Activated naive CD8-positive, alpha-beta T cell treated with anti-CD3 and anti-CD28 coated beads, Interleukin-2, amount 10 ng/mL, durations not matched to agents 7 days and 5 days (primary cell): ENCODE data around the gene CLTCL1. TPM values are rescaled to one million over a fixed set of nuclear protein-coding genes. Genes with fewer than 3 reads are reported as not detected.
"Not testable (repeated sequence)": the region's sequence is repeated elsewhere in the genome, so short reads cannot be mapped to it uniquely, and the experiment has no call there.

Experiments used
- ATAC-seq: fragments of 150-1000 bp; cut with Tn5 transposase; one replicate; pipeline ENCODE4 v1.10.0; 2021; ENCODE audit warnings: low read depth, moderate library complexity
- POLR2A ChIA-PET: fragments of 350-600 bp; sonication (Branson Sonifier 250); formaldehyde crosslinking; loops from one replicate; lab custom pipeline; 2021; ENCODE audit warnings: antibody characterized with exemption; lab: Charles Lee
- DNase-seq: peaks from one replicate; pipeline ENCODE4 v3.0.0; 2021
- H3K27ac Mint-ChIP-seq: one replicate; pipeline ENCODE4 v1.8.0; 2022; ENCODE audit warnings: mild to moderate bottlenecking, mixed read lengths
- H3K27me3 Mint-ChIP-seq: one replicate; pipeline ENCODE4 v1.8.0; 2022; ENCODE audit warnings: mild to moderate bottlenecking, moderate library complexity, mixed read lengths
- H3K36me3 Mint-ChIP-seq: one replicate; pipeline ENCODE4 v1.8.0; 2021; ENCODE audit warnings: mild to moderate bottlenecking, mixed read lengths
- H3K4me1 Mint-ChIP-seq: one replicate; pipeline ENCODE4 v1.8.0; 2021; ENCODE audit warnings: mixed read lengths
- H3K4me3 Mint-ChIP-seq: one replicate; pipeline ENCODE4 v1.8.0; 2022; ENCODE audit warnings: mild to moderate bottlenecking, moderate library complexity, mixed read lengths
- H3K9me3 Mint-ChIP-seq: one replicate; pipeline ENCODE4 v1.8.0; 2021; ENCODE audit warnings: mixed read lengths
- total RNA-seq, 2 experiments: library from RNA; stranded (reverse); gene quantifications; one replicate each; pipeline ENCODE4 v1.2.3, GENCODE V29; 2021

CLTCL1 gene
- total RNA-seq, 2 experiments from 2014 or later, result 0.62 to 1.3 TPM

DNA sequence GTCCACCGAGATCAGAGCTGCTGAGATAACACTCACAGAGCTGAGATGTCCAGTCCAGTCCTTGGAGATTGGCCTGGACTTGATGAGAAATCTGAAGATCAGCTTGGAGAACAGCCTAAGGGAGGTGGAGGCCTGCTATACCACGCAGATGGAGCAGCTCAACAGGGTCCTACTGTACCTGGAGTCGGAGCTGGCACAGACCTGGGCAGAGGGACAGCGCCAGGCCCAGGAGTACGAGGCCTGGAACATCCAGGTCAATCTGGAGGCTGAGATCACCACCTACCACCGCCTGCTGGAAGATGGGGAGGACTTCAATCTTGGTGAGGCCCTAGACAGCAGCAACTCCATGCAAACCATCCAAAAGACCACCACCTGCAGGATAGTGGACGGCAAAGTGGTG lies 33.1 kb downstream of the CLTCL1 start:
- peaks cover 7% of the 10 kb centered on the region for H3K9me3 Mint-ChIP-seq
- POLR2A ChIA-PET, result interaction anchor here (0.5 kb wide), 1 partner anchor 12 kb away, joined by 3 read pairs; no protein-coding TSS in a partner anchor
- H3K36me3 Mint-ChIP-seq, result no peaks in the 10 kb centered on the region
- no peak overlapping the region for H3K4me3 Mint-ChIP-seq
- H3K4me1 Mint-ChIP-seq, result peaks cover 8% of the 10 kb centered on the region
- no peak for DNase-seq
- peaks cover 4% of the 10 kb centered on the region for H3K27me3 Mint-ChIP-seq
- no peak for ATAC-seq
- no peak overlapping the region for H3K27ac Mint-ChIP-seq

DNA sequence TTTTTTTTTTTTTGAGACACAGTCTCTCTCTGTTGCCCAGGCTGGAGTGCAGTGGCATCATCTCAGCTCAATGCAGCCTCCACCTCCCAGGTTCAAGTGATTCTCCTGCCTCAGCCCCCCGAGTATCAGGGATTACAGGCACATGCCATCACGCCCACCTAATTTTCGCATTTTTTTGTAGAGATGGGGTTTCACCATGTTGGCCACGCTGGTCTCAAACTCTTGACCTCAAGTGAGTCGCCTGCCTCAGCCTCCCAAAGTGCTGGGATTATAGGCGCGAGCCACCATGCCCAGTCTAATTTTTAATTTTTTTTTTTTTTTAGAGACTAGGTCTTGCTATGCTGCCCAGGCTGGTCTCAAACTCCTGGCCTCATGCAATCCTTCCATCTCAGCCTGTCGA lies 35.2 kb downstream of the CLTCL1 start:
- H3K27ac Mint-ChIP-seq, ATAC-seq, DNase-seq, H3K27me3 Mint-ChIP-seq, POLR2A ChIA-PET, H3K36me3 Mint-ChIP-seq, H3K4me1 Mint-ChIP-seq, H3K4me3 Mint-ChIP-seq, H3K9me3 Mint-ChIP-seq: not testable (repeated sequence)

DNA sequence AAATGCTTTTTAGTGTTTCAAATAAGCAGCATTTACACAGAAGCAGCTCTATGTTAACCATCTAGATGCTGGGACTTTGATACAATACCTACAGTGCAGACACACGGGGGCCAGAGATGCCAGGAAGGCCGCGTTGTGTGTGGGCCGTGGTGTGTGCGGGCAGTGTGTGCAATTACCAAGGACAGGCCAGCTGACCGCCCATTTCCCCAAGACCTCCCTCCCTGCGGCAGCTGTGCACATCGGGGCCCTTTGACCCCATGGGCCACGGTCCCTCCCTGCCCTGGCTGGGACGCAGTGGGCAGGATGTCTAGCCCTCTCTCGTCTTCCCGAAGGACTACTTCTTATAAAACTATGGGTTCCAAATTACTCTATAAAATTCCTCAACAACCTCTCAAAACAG lies 38.4 kb downstream of the CLTCL1 start:
- Mint-ChIP-seq H3K9me3 (peaks cover 4% of the 10 kb centered on the region), H3K36me3 (no peaks in the 10 kb centered on the region), H3K4me3 (no peak overlapping the region), H3K4me1 (no peaks in the 10 kb centered on the region), H3K27me3 (peaks cover 6% of the 10 kb centered on the region), H3K27ac (no peak overlapping the region)
- POLR2A ChIA-PET, result no interaction called here
- no peak for ATAC-seq
- no peak for DNase-seq

DNA sequence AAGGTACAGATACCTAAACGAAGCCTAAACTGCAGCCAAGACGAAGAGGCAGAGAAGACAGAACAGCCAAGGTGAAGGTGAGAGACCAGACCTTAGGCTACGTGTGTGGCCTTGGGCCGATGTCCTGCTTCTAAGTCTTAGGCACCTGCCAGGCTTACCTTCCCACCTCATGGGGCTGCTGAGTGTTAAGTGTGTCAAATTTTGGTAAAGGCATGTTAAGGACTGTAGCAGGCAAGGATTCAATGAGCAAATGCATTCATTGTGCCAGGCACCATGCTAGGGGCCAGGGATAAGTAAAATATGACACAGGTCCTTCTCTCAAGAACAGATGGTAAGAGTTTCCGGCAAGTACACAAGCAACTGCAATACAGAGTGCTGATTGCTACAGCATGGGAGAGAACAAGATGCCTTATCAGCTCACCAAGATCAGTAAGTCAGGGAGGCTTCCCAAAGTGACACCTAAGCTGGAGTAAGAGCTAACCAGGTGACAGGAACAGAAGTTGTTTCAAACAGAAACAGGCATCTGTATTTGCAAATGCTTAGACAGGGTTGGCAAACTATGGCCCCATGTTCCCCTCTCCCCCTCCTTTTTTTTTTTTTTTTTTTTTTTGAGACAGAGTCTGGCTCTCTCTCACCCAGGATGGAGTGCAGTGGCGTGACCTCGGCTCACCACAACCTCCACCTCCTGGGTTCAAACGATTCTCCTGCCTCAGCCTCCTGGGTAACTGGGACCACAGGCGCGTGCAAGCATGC lies 46.7 kb downstream of the CLTCL1 start:
- DNase-seq (no peak), ATAC-seq (no peak)
- Mint-ChIP-seq H3K9me3 (no peaks in the 10 kb centered on the region), H3K36me3 (no peaks in the 10 kb centered on the region), H3K4me3 (no peak overlapping the region), H3K27ac (no peak overlapping the region), H3K27me3 (peaks cover 2% of the 10 kb centered on the region), H3K4me1 (peaks cover 4% of the 10 kb centered on the region)
- POLR2A ChIA-PET, result no interaction called here

DNA sequence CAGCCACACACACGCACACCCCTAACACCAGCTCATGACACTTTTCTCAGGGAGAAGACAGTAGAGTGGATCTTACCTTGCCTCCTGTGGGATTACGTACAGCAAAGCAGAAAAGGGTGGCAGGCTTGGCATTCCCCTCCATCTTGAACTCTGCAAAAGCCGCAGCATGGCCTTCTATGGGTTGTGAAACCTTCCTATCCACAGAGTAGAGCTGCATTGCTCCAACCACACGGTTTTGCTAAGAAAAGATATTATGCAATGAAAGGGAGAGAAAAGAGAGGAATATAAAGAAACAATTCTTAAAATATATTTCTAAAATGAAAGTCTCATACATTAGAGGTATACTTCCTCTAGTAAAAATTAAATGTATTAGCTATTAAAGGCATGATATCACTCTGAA lies 48.8 kb downstream of the CLTCL1 start:
- POLR2A ChIA-PET, result no interaction called here
- no peak for ATAC-seq

DNA sequence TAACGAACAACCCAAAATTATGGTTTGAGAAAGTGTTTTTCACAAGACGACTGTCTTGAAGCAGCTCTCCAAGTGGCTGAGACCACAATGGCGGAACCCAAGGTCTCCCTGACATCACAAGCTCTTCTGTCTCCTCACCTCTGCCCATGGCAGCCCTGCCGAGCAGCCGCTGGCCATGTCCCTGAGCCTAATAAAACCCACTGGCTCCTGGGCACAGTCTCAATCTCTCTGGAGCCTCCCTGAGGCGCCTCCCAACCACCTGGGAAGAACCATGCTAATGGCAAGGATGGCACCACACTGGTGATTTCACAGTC lies 50.0 kb downstream of the CLTCL1 start:
- Mint-ChIP-seq H3K36me3 (no peaks in the 10 kb centered on the region), H3K9me3 (no peaks in the 10 kb centered on the region), H3K4me1 (peaks cover 4% of the 10 kb centered on the region), H3K4me3 (no peak overlapping the region), H3K27ac (no peak overlapping the region), H3K27me3 (peaks cover 1% of the 10 kb centered on the region)
- DNase-seq (no peak), ATAC-seq (no peak)
- POLR2A ChIA-PET, result no interaction called here

More for the DNA sequence above, 48.8 kb downstream of the CLTCL1 start:
- Mint-ChIP-seq H3K4me3 (no peak overlapping the region), H3K4me1 (peaks cover 4% of the 10 kb centered on the region), H3K27me3 (no peaks in the 10 kb centered on the region), H3K36me3 (no peaks in the 10 kb centered on the region), H3K9me3 (no peaks in the 10 kb centered on the region), H3K27ac (no peak overlapping the region)
- DNase-seq, result no peak

DNA sequence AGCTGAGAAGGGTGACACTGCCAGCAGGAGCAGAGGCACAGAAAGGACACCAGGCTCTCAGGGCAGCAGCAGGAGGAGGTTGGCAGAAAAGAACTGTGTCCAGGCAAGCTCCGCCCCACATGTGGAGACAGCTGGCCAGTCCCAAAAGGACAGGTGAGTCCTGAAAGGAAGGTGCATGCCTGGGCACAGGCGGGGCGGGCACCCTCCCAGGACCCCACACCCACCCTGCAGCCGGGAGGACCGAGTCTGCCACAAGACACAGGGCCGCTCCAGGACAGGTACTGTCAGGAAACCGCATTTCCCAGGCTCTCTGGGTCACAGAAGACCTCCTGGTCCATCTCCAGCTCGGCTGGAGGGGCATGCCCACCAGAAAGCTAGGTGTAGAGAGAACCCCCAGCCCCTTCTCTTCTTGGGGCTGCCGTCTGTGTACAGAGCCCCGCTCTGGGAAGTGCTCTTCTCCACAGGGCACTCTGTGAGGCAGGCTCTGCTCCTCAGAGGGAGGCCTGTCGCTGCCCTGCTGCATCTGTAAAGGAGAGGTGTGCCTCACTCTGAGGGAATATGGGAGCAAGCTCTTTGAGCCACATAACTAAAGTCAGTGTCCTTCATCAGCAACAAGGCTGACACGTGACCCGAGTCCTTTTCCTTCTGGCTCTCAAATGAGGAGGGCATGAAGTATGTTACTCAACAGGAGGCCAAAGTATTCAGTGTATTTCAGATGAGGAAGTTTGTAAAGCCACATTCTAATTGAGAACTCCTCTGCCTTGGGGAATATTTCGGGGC lies 50.5 kb downstream of the CLTCL1 start:
- POLR2A ChIA-PET, result no interaction called here

DNA sequence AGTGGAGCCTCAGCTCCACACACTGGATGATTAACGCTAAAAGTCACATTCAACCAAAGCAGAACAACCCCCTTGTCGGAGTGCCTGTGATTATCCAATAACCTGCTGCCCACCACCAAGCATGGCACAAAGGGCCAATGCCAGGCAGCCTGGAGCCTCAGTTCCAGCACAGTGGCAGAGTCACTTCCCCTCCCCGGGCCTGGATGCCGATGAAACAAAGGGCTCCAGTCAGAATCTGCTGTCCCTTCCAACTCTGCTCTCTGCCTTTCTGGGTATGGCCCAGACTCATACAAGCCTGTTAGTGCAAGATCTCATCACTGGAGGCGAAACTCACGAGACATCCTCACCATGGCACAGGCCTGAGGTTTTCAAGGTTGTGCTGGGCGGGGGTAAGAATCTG lies 52.1 kb downstream of the CLTCL1 start:
- peaks cover 3% of the 10 kb centered on the region for H3K27me3 Mint-ChIP-seq
- H3K4me3 Mint-ChIP-seq, result no peak overlapping the region
- no peaks in the 10 kb centered on the region for H3K9me3 Mint-ChIP-seq

More for the DNA sequence above, 50.5 kb downstream of the CLTCL1 start:
- Mint-ChIP-seq H3K4me3 (no peak overlapping the region), H3K27ac (no peak overlapping the region), H3K27me3 (peaks cover 1% of the 10 kb centered on the region), H3K4me1 (peaks cover 4% of the 10 kb centered on the region), H3K9me3 (no peaks in the 10 kb centered on the region), H3K36me3 (no peaks in the 10 kb centered on the region)
- ATAC-seq (no peak), DNase-seq (no peak)

DNA sequence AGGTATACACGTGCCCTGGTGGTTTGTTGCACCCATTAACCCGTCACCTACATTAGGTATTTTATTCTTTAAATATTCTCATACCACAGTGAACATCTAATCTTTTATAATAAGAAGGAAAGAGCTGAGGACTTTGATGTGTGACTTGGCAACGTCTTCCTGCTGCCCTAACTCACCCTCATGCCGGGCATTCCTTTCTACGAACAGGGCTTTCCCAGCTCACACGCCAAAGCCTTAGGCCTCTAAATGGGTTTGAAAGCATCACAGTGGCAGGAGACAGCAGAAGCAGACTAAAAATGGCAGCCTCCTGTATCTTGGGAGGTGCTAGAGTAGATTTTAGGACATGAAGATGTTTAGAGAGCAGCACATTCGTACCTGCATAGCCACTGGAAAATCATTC lies 52.6 kb downstream of the CLTCL1 start:
- DNase-seq (no peak), ATAC-seq (no peak)
- H3K27ac Mint-ChIP-seq, result no peak overlapping the region
- no peaks in the 10 kb centered on the region for H3K9me3 Mint-ChIP-seq
- H3K27me3 Mint-ChIP-seq, result peaks cover 3% of the 10 kb centered on the region
- no peak overlapping the region for H3K4me3 Mint-ChIP-seq
- no peaks in the 10 kb centered on the region for H3K36me3 Mint-ChIP-seq
- no peaks in the 10 kb centered on the region for H3K4me1 Mint-ChIP-seq
- POLR2A ChIA-PET, result no interaction called here

More for the DNA sequence above, 52.1 kb downstream of the CLTCL1 start:
- Mint-ChIP-seq H3K4me1 (no peaks in the 10 kb centered on the region), H3K36me3 (no peaks in the 10 kb centered on the region), H3K27ac (no peak overlapping the region)
- ATAC-seq (no peak), DNase-seq (no peak)
- POLR2A ChIA-PET, result no interaction called here

DNA sequence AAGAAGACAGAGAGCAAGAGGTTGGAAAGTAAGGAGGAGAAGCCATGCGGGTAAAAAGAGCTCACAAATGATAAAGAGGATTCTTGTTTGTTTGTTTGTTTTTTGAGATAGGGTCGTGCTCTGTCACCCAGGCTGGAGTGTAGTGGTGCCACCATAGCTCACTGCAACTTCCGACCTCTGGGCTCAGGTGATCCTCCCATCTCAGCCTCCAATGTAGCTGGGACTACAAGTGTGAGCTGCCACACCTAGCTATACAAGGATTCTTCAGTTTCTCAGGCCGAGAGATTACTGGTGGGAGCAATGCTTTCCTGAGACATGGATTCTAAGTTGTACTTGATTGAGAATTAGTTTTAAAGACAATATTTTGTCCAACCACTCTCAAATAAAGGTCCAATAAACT lies 55.6 kb downstream of the CLTCL1 start:
- no peak overlapping the region for H3K4me3 Mint-ChIP-seq
- DNase-seq, result no peak
- no peaks in the 10 kb centered on the region for H3K9me3 Mint-ChIP-seq
- ATAC-seq, result no peak
- no peak overlapping the region for H3K27ac Mint-ChIP-seq
- POLR2A ChIA-PET, result no interaction called here
- H3K36me3 Mint-ChIP-seq, result no peaks in the 10 kb centered on the region
- peaks cover 13% of the 10 kb centered on the region for H3K27me3 Mint-ChIP-seq
- H3K4me1 Mint-ChIP-seq, result no peaks in the 10 kb centered on the region

DNA sequence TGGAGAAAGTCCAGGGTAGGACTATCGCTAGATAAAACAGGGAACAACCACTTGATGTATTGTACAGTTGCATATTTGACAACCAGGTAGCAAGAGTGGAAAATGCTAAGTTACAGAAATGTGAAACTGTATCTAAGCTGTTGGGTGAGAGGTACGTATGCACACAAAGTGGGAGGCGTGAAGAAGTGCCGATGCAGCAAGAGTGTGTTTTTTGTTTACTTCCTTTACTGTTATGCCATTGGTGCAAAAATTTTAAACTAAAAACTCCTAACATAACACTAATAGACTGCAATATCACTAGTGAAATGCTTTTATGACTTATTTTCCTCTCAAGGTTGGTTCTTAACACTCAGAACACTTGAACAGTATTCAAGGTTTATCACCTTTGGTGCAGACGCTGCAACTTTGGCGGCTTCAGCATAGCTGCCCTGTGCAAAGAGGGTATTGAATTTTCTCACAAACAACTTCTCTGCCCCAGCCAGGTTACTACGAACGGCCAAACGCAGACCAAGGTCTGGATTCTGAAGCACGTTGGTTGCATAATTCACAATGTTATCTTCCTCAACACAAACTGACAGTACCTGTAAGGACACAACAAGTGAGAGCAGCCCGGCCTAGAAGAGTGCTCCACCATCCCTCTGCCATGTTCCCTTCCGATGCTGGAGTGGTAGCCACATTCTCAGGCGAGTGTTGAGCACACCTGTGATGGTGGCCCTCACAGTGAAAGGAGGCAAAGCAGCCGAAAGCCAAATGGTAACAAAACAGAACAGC lies 57.2 kb downstream of the CLTCL1 start:
- ATAC-seq (no peak), DNase-seq (no peak)
- no peaks in the 10 kb centered on the region for H3K9me3 Mint-ChIP-seq
- POLR2A ChIA-PET, result no interaction called here
- H3K27ac Mint-ChIP-seq, result no peak overlapping the region
- H3K4me3 Mint-ChIP-seq, result no peak overlapping the region
- H3K27me3 Mint-ChIP-seq, result peaks cover 14% of the 10 kb centered on the region
- no peaks in the 10 kb centered on the region for H3K36me3 Mint-ChIP-seq
- H3K4me1 Mint-ChIP-seq, result no peaks in the 10 kb centered on the region

DNA sequence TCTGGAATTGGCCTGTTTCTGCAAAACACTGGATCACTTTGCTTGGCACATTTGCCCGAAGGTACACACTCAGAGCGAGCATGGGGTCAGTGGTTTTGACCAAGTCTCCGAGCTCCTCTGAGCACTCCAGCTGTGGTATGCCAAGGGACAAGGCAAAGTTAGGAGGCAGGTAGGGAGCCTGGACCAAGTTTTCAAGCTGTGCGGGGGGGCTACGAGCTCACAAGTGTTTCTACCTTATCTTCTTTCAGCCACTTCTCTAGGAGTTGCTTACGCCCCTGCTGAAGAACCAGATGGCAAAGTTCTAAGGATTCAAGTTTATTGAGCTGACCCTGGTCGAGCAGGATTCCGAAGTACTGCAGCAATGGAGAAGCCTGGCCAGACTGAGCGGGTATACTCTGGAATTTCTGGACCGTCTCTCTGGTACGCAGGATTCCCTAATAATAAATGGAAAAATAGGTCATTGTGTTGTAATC lies 58.3 kb downstream of the CLTCL1 start:
- H3K4me3 Mint-ChIP-seq, result no peak overlapping the region
- ATAC-seq, result no peak

DNA sequence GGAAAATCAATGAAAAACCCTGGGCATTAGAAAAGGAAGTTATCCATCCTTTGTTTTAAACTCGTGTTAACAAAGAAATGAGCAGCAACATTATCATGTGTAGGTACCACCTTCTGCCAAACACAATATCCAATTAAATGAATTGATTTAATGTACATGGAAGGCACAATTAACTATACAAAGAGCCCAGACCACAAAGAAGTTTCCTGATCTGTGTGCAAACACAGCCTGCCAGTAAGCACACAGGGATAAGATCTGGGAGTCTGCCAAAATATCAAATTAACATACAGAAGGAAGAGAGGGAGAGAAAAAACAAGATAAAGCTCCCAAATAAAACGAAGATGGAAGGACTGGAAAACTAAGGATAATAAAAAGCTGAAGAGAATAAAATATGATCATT lies 58.9 kb downstream of the CLTCL1 start:
- DNase-seq, result no peak
- H3K27ac Mint-ChIP-seq, result no peak overlapping the region
- H3K27me3 Mint-ChIP-seq, result peaks cover 14% of the 10 kb centered on the region
- POLR2A ChIA-PET, result no interaction called here
- ATAC-seq, result no peak
- H3K4me3 Mint-ChIP-seq, result no peak overlapping the region
- H3K4me1 Mint-ChIP-seq, result no peaks in the 10 kb centered on the region
- H3K36me3 Mint-ChIP-seq, result no peaks in the 10 kb centered on the region
- no peaks in the 10 kb centered on the region for H3K9me3 Mint-ChIP-seq

More for the DNA sequence above, 58.3 kb downstream of the CLTCL1 start:
- DNase-seq, result no peak
- no peak overlapping the region for H3K27ac Mint-ChIP-seq
- H3K4me1 Mint-ChIP-seq, result no peaks in the 10 kb centered on the region
- no peaks in the 10 kb centered on the region for H3K36me3 Mint-ChIP-seq
- POLR2A ChIA-PET, result no interaction called here
- H3K9me3 Mint-ChIP-seq, result no peaks in the 10 kb centered on the region
- H3K27me3 Mint-ChIP-seq, result peaks cover 14% of the 10 kb centered on the region
